ENCODE measurements around the gene MAP1B.

DNA sequence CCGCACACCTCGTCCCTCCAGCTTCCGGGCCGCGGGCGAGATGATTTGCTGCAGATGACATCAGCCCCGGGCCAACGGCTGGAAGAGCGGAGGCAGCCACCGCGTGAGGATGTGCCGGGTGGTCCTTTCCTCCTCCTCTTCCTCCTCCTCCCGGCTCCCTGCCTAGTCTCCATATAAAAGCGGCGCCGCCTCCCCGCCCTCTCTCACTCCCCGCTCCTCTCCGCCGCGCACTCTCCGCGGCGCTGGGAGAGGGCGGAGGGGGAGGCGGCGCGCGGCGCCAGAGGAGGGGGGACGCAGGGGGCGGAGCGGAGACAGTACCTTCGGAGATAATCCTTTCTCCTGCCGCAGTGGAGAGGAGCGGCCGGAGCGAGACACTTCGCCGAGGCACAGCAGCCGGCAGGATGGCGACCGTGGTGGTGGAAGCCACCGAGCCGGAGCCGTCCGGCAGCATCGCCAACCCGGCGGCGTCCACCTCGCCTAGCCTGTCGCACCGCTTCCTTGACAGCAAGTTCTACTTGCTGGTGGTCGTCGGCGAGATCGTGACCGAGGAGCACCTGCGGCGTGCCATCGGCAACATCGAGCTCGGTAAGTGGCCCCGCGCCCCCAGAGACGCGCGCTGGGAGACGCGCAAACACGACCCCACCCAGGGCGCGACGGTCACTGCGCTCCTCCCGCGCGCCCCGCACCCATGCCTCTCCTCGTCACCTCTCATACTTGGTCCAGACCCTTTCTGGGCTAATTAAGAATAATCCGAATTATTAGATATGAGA, at the start of gene MAP1B:
- TF ChIP-seq CTCF (IDR thresholded peaks at IDR 0.05; ENCODE audit: low read length): no peak
- no peak for TF ChIP-seq EZH2 (IDR thresholded peaks at IDR 0.05; ENCODE audit: borderline replicate concordance, low read length)

Measured in OCI-LY1 (cell line).